Prostate gland (tissue), 2 donors: ENCODE data around the gene KIZ. TPM values are rescaled to one million over a fixed set of nuclear protein-coding genes. Genes with fewer than 3 reads are reported as not detected.

Experiments
- DNase-seq: peaks from one replicate; pipeline ENCODE4 v3.0.0-alpha.2; 2019; ENCODE audit warnings: low spot score
- H3K27ac ChIP-seq, 2 donors: fragments of 200-600 bp; sonication (generic); 2 replicates each; pipeline ENCODE4 v1.5.1; 2017 to 2019
- H3K27me3 ChIP-seq: fragments of 200-600 bp; sonication (generic); replicated peaks from 2 replicates; pipeline ENCODE4 v1.5.1; 2019; ENCODE audit not compliant: insufficient read depth
- H3K36me3 ChIP-seq, 2 donors: fragments of 200-600 bp; sonication (generic); 1 replicate in 1 of 2; 2 replicates in 1 of 2; pipeline versions ENCODE4 v1.5.1 to v1.8.1; 2017 to 2019
- H3K4me1 ChIP-seq: fragments of 200-600 bp; sonication (generic); replicated peaks from 2 replicates; pipeline ENCODE4 v1.5.1; 2019
- H3K4me3 ChIP-seq, 2 donors: fragments of 200-600 bp; sonication (generic); 2 replicates each; pipeline ENCODE4 v1.5.1; 2017 to 2019
- H3K9me3 ChIP-seq: fragments of 200-600 bp; sonication (generic); 2 replicates; pipeline ENCODE4 v1.5.1; 2017
- CTCF ChIP-seq, 4 experiments: fragments of 200-600 bp in 2 of 4; fragments of 450-650 bp in 2 of 4; sonication (generic) in 2 of 4; IDR thresholded peaks; 1 replicate in 3 of 4; 2 replicates in 1 of 4; pipeline ENCODE4 v1.5.1; 2016 to 2019; ENCODE audit warnings: antibody characterized with exemption in 4 of 4, mild to moderate bottlenecking in 2 of 4, moderate library complexity in 2 of 4
- POLR2A ChIP-seq: fragments of 450-650 bp; IDR thresholded peaks from one replicate; pipeline ENCODE4 v1.6.1; 2016; ENCODE audit warnings: antibody characterized with exemption, mild to moderate bottlenecking
- POLR2AphosphoS5 ChIP-seq: sonication (generic); formaldehyde crosslinking; IDR thresholded peaks from one replicate; pipeline ENCODE4 v1.6.1; 2017; ENCODE audit warnings: antibody characterized with exemption
- WGBS: methylation state at CpG from one replicate; pipeline ENCODE4 v1.1.5; 2018; 5-methylcytosine and 5-hydroxymethylcytosine counted together
- intact Hi-C: fragments of 100-400 bp; cut with DNase I; formaldehyde crosslinking; loops from one replicate; pipeline ENCODE4 v1.14.2; 2022
- total RNA-seq, 2 donors: library from RNA; depleted of rRNA; stranded (reverse); fragments of >200 nt; gene quantifications; one replicate each; pipeline ENCODE4 v1.1.0, GENCODE V29; 2016

The KIZ gene
- total RNA-seq, 2 donors from 2014 or later: 39.9 to 41.0 TPM

GRCh38 chr20:21213691-21214090 is 87.8 kb downstream of the KIZ start:
- intact Hi-C loops: no loop called here
- no peak for DNase-seq
- no peak overlapping the region for H3K4me3 ChIP-seq
- no peaks in the 10 kb centered on the region for H3K36me3 ChIP-seq
- H3K27me3 ChIP-seq: no peaks in the 10 kb centered on the region
- no peaks in the 10 kb centered on the region for H3K4me1 ChIP-seq
- TF ChIP-seq CTCF (IDR thresholded peaks at IDR 0.05): no peak
- TF ChIP-seq POLR2AphosphoS5: no peak
- no peak for TF ChIP-seq POLR2A
- H3K27ac ChIP-seq: no peak overlapping the region
- no peaks in the 10 kb centered on the region for H3K9me3 ChIP-seq
- 83% methylated on average over 2 of the region's 2 CpGs for WGBS

DNA sequence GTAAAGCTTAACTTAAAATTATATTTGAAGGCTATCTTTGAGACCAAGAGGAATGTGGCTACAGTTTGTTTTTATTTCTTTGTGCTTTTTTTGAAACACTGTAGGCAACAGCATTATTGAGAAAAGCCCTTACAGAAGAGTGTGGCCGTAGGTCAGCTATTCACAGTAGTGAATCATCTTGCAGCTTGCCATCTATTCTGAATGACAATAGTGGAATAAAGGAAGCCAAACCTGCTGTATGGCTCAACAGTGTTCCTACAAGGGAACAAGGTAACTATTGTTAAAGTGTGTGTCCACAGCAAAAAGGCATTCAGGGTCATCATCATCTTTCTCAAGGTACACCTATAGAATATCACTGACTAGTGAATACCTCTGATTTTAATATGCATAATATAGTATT is 88.5 kb downstream of the KIZ start:
- TF ChIP-seq POLR2A (no peak), CTCF (IDR thresholded peaks at IDR 0.05) (no peak), POLR2AphosphoS5 (no peak)
- Histone ChIP-seq H3K27ac (no peak overlapping the region), H3K9me3 (no peaks in the 10 kb centered on the region), H3K4me1 (no peaks in the 10 kb centered on the region), H3K36me3 (no peaks in the 10 kb centered on the region), H3K27me3 (no peaks in the 10 kb centered on the region), H3K4me3 (no peak overlapping the region)
- DNase-seq: no peak
- intact Hi-C loops: no loop called here
- WGBS: 74% methylated on average over 1 of the region's 1 CpG

DNA sequence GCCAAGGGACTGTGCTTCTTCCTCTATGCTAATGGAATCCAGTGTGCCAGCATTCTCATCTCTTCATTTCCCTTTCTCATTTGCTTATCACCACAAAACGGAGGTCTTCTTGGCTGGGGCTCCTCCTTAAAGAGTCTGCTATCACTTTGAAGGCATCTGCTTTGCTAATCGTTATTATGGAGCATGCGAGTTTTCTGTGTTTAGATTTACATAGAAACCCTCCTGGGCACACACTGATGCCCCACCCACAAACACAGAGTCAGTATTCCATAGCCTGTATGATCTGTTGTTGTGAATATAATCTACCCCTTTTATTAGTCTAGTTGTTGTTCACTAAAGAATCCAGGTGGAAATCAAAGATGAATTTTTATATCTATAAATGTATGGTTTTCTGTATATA is 93.8 kb downstream of the KIZ start:
- H3K4me3 ChIP-seq: no peak overlapping the region
- no peak for DNase-seq
- intact Hi-C loops: no loop called here
- no peak overlapping the region for H3K27ac ChIP-seq
- no peaks in the 10 kb centered on the region for H3K36me3 ChIP-seq
- WGBS: 84% methylated on average over 3 of the region's 3 CpGs
- TF ChIP-seq POLR2A (no peak), CTCF (IDR thresholded peaks at IDR 0.05) (no peak), POLR2AphosphoS5 (no peak)
- no peaks in the 10 kb centered on the region for H3K9me3 ChIP-seq
- no peaks in the 10 kb centered on the region for H3K4me1 ChIP-seq
- H3K27me3 ChIP-seq: no peaks in the 10 kb centered on the region

GRCh38 chr20:21224217-21224616 is 98.3 kb downstream of the KIZ start:
- TF ChIP-seq POLR2A: no peak
- TF ChIP-seq CTCF (IDR thresholded peaks at IDR 0.05): no peak
- TF ChIP-seq POLR2AphosphoS5: no peak
- no peaks in the 10 kb centered on the region for H3K36me3 ChIP-seq
- no peaks in the 10 kb centered on the region for H3K4me1 ChIP-seq
- no peak overlapping the region for H3K4me3 ChIP-seq
- 88% methylated on average over 4 of the region's 4 CpGs for WGBS
- no peaks in the 10 kb centered on the region for H3K27me3 ChIP-seq
- intact Hi-C loops: no loop called here
- H3K9me3 ChIP-seq: no peaks in the 10 kb centered on the region
- no peak overlapping the region for H3K27ac ChIP-seq
- no peak for DNase-seq

DNA sequence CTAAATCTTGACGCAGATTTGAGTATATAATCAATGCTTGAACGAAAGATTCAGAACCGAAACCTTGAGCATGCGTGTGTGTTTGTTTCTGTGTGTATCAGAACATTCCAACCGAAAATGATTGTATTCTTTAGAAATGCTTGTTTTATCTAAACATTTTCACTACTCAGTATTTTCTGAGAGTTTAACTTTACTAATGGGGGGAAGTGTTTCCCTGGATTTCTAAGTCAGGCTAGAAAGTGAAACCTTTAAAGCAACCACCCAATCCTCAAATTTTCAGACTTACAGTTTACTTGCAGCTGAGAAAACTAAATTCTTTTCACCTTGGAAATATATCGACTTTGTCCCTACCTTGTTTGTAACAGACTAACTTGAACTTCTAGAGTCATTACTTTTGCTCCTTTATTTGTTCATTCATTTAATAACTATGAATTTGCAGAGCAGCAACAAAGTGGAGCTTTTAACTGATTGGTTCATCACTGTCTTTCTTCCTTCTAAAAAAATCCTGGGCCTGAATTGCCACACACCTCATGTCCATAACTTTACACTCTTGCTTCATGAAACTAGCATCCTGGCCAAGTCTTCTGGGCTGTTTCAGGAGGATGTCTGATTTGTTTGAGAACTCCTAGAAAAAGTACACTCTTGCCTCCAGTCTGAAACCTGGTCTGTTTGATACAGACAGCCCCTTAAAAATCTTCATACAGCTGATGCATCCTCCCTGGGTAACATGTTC is 99.5 kb downstream of the KIZ start:
- TF ChIP-seq CTCF (IDR thresholded peaks at IDR 0.05) (no peak), POLR2AphosphoS5 (no peak), POLR2A (no peak)
- no peak overlapping the region for H3K4me3 ChIP-seq
- intact Hi-C loops: no loop called here
- no peaks in the 10 kb centered on the region for H3K27me3 ChIP-seq
- WGBS: 90% methylated on average over 6 of the region's 6 CpGs
- H3K9me3 ChIP-seq: no peaks in the 10 kb centered on the region
- H3K36me3 ChIP-seq: no peaks in the 10 kb centered on the region
- H3K4me1 ChIP-seq: no peaks in the 10 kb centered on the region
- DNase-seq: no peak
- H3K27ac ChIP-seq: no peak overlapping the region
